Duodenal mucosa (tissue), 2 donors: Measurements from ENCODE around the gene GRID1.

Source experiments
- H3K27ac ChIP-seq: one replicate; pipeline ENCODE4 v1.7.0; 2013; ENCODE audit warnings: low read depth, low read length
- H3K27me3 ChIP-seq, 2 donors: one replicate each; pipeline ENCODE4 v1.7.0; 2013; ENCODE audit warnings: low read length in 2 of 2, control low read depth in 1 of 2; ENCODE audit not compliant: insufficient read depth in 2 of 2, control insufficient read depth in 1 of 2
- H3K36me3 ChIP-seq, 2 donors: one replicate each; pipeline ENCODE4 v1.7.0; 2013; ENCODE audit warnings: low read length in 2 of 2, control low read depth in 1 of 2; ENCODE audit not compliant: insufficient read depth in 2 of 2, control insufficient read depth in 1 of 2
- H3K4me1 ChIP-seq, 2 donors: one replicate each; pipeline ENCODE4 v1.7.0; 2013; ENCODE audit warnings: low read length in 2 of 2, control low read depth in 1 of 2; ENCODE audit not compliant: insufficient read depth in 2 of 2, control insufficient read depth in 1 of 2
- H3K4me3 ChIP-seq, 2 donors: one replicate each; pipeline ENCODE4 v1.7.0; 2013; ENCODE audit warnings: low read length in 2 of 2, low read depth in 1 of 2
- H3K9ac ChIP-seq, 2 donors: one replicate each; pipeline ENCODE4 v1.7.0; 2013; ENCODE audit warnings: low read length in 2 of 2, low read depth in 1 of 2
- H3K9me3 ChIP-seq, 2 donors: one replicate each; pipeline ENCODE4 v1.7.0; 2013; ENCODE audit warnings: low read length in 2 of 2, control low read depth in 1 of 2; ENCODE audit not compliant: control insufficient read depth in 1 of 2

Gene GRID1

GRCh38 chr10:86062647-86063145 lies 303.9 kb downstream of the GRID1 start:
- Histone ChIP-seq H3K4me3 (no peak overlapping the region), H3K9ac (no peak overlapping the region), H3K27me3 (no peaks in the 10 kb centered on the region), H3K4me1 (no peaks in the 10 kb centered on the region), H3K36me3 (no peaks in the 10 kb centered on the region), H3K9me3 (no peaks in the 10 kb centered on the region), H3K27ac (no peak overlapping the region)

GRCh38 chr10:86062198-86062550 lies 304.4 kb downstream of the GRID1 start:
- Histone ChIP-seq H3K4me1 (no peaks in the 10 kb centered on the region), H3K36me3 (no peaks in the 10 kb centered on the region), H3K27me3 (no peaks in the 10 kb centered on the region), H3K27ac (no peak overlapping the region), H3K9me3 (no peaks in the 10 kb centered on the region), H3K4me3 (no peak overlapping the region), H3K9ac (no peak overlapping the region)

GRCh38 chr10:86061278-86062197 lies 305.1 kb downstream of the GRID1 start:
- H3K9ac ChIP-seq: no peak overlapping the region

GRCh38 chr10:86060386-86061277 lies 306.0 kb downstream of the GRID1 start:
- Histone ChIP-seq H3K27me3 (no peaks in the 10 kb centered on the region), H3K9ac (no peak overlapping the region), H3K4me3 (no peak overlapping the region), H3K4me1 (no peaks in the 10 kb centered on the region), H3K36me3 (no peaks in the 10 kb centered on the region), H3K27ac (no peak overlapping the region), H3K9me3 (no peaks in the 10 kb centered on the region)

More at GRCh38 chr10:86061278-86062197, 305.1 kb downstream of the GRID1 start:
- Histone ChIP-seq H3K4me3 (no peak overlapping the region), H3K36me3 (no peaks in the 10 kb centered on the region), H3K4me1 (no peaks in the 10 kb centered on the region), H3K27me3 (no peaks in the 10 kb centered on the region), H3K9me3 (no peaks in the 10 kb centered on the region), H3K27ac (no peak overlapping the region)

- H3K36me3 ChIP-seq: no peaks in the 10 kb centered on the region
- H3K27me3 ChIP-seq: no peaks in the 10 kb centered on the region
- no peak overlapping the region for H3K27ac ChIP-seq
- no peaks in the 10 kb centered on the region for H3K4me1 ChIP-seq
- no peak overlapping the region for H3K9ac ChIP-seq
- no peak overlapping the region for H3K4me3 ChIP-seq
- H3K9me3 ChIP-seq: no peaks in the 10 kb centered on the region
These were observed 306.7 kb downstream of the GRID1 start for GRCh38 chr10:86059892-86060291.

GRCh38 chr10:86058964-86059363 lies 307.6 kb downstream of the GRID1 start:
- Histone ChIP-seq H3K9me3 (no peaks in the 10 kb centered on the region), H3K27me3 (no peaks in the 10 kb centered on the region), H3K9ac (no peak overlapping the region), H3K4me3 (no peak overlapping the region), H3K36me3 (no peaks in the 10 kb centered on the region), H3K27ac (no peak overlapping the region), H3K4me1 (no peaks in the 10 kb centered on the region)

GRCh38 chr10:86057708-86058107 lies 308.9 kb downstream of the GRID1 start:
- Histone ChIP-seq H3K4me3 (no peak overlapping the region), H3K9ac (no peak overlapping the region)

GRCh38 chr10:86056672-86057071 lies 309.9 kb downstream of the GRID1 start:
- no peaks in the 10 kb centered on the region for H3K36me3 ChIP-seq
- H3K9ac ChIP-seq: no peak overlapping the region
- no peaks in the 10 kb centered on the region for H3K4me1 ChIP-seq
- H3K9me3 ChIP-seq: no peaks in the 10 kb centered on the region
- no peaks in the 10 kb centered on the region for H3K27me3 ChIP-seq
- no peak overlapping the region for H3K4me3 ChIP-seq
- no peak overlapping the region for H3K27ac ChIP-seq

More at GRCh38 chr10:86057708-86058107, 308.9 kb downstream of the GRID1 start:
- Histone ChIP-seq H3K9me3 (no peaks in the 10 kb centered on the region), H3K27me3 (no peaks in the 10 kb centered on the region), H3K27ac (no peak overlapping the region), H3K36me3 (no peaks in the 10 kb centered on the region), H3K4me1 (no peaks in the 10 kb centered on the region)

- Histone ChIP-seq H3K4me1 (no peaks in the 10 kb centered on the region), H3K27me3 (no peaks in the 10 kb centered on the region), H3K9ac (no peak overlapping the region), H3K4me3 (no peak overlapping the region), H3K36me3 (no peaks in the 10 kb centered on the region), H3K9me3 (no peaks in the 10 kb centered on the region), H3K27ac (no peak overlapping the region)
These were observed 310.7 kb downstream of the GRID1 start for GRCh38 chr10:86055928-86056327.

GRCh38 chr10:86053675-86054074 lies 312.9 kb downstream of the GRID1 start:
- no peak overlapping the region for H3K27ac ChIP-seq
- H3K9me3 ChIP-seq: no peaks in the 10 kb centered on the region
- no peak overlapping the region for H3K4me3 ChIP-seq
- no peaks in the 10 kb centered on the region for H3K4me1 ChIP-seq
- H3K9ac ChIP-seq: no peak overlapping the region
- H3K27me3 ChIP-seq: no peaks in the 10 kb centered on the region
- no peaks in the 10 kb centered on the region for H3K36me3 ChIP-seq
